ENCODE results near the gene KLF4. TPM values are rescaled to one million over a fixed set of nuclear protein-coding genes. Genes with fewer than 3 reads are reported as not detected.

Gene KLF4
- total RNA-seq, 1 donor from 2014 or later, result 4.4 TPM

DNA sequence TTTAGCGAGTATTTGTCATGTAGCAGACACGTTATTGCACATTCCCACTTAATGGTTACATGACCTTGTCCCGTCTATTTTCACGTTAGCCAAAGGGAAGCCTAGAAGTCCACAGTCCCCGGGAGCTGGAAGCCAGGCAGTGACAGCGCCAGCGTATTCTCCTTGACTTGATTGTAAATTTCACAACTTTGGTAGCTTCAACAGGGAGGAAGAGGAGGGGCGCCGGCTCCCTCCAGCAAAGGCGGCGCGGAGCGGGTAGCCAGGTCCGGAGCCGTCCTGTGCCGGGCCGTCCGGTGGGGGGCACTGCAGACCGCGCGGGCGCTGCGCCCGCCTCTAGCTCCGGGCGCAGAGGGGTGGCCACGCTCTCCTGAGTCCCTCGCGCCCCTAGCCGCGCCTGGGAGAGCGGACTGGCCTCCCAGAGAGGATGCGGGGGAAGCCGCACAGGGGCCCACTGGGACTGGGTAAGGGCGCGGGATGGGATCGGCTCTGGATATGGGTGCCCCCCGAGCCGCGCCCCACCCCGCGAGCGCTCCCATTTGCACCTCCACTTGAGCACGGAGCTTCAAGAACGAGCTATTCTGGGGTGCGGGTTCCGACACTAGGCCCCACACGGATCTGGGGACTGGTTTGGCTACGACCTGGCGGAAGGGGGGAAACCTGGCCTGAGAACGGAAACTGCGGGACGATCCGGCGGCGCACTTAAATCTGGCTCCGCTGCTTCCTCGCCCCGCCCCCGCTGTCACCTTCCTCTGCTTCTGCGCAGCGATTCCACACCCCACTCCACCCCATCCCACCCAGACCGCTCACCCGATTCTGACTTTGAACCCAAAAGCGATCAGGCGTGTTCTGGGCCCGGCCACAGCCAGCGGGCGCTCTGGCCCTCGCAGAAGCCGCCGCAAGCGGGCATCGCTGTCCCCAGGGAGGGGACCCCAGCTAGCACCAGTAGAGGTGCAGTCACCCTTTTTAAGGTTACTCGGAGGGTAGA, 23.8 kb downstream of the KLF4 start:
- Mint-ChIP-seq H3K9me3 (ENCODE audit: unreplicated experiment) (no peaks in the 10 kb centered on the region), H3K27me3 (ENCODE audit: low read depth, unreplicated experiment) (peaks cover 22% of the 10 kb centered on the region), H3K4me1 (ENCODE audit: low read depth, unreplicated experiment) (peaks cover 4% of the 10 kb centered on the region), H3K36me3 (ENCODE audit: low read depth, unreplicated experiment) (no peaks in the 10 kb centered on the region), H3K27ac (ENCODE audit: unreplicated experiment) (no peak overlapping the region), H3K4me3 (ENCODE audit: unreplicated experiment) (peak overlapping the region; percentile 80)
- Histone ChIP-seq H3K4me2 (ENCODE audit: low read length) (peak overlapping the region; percentile 98), H3K9ac (ENCODE audit: low read length) (peak overlapping the region; percentile 75), H2AFZ (ENCODE audit: low read depth, low read length) (peak overlapping the region; percentile 96), H3K36me3 (ENCODE audit: insufficient read depth, low read length) (no peaks in the 10 kb centered on the region), H3K4me3 (ENCODE audit: insufficient read depth, low read depth, low read length) (peak overlapping the region; percentile 63), H3K27ac (ENCODE audit: low read depth, low read length) (no peak overlapping the region), H3K79me2 (ENCODE audit: insufficient read depth, low read length) (no peaks in the 10 kb centered on the region), H4K20me1 (ENCODE audit: insufficient read depth, low read length) (no peaks in the 10 kb centered on the region), H3K9me3 (ENCODE audit: insufficient read depth, low read depth, low read length) (no peaks in the 10 kb centered on the region), H3K27me3 (ENCODE audit: insufficient read depth, low read length) (peaks cover 16% of the 10 kb centered on the region), H3K4me1 (ENCODE audit: insufficient read depth, low read length) (peaks cover 8% of the 10 kb centered on the region)
- TF ChIP-seq, protein P1, sequence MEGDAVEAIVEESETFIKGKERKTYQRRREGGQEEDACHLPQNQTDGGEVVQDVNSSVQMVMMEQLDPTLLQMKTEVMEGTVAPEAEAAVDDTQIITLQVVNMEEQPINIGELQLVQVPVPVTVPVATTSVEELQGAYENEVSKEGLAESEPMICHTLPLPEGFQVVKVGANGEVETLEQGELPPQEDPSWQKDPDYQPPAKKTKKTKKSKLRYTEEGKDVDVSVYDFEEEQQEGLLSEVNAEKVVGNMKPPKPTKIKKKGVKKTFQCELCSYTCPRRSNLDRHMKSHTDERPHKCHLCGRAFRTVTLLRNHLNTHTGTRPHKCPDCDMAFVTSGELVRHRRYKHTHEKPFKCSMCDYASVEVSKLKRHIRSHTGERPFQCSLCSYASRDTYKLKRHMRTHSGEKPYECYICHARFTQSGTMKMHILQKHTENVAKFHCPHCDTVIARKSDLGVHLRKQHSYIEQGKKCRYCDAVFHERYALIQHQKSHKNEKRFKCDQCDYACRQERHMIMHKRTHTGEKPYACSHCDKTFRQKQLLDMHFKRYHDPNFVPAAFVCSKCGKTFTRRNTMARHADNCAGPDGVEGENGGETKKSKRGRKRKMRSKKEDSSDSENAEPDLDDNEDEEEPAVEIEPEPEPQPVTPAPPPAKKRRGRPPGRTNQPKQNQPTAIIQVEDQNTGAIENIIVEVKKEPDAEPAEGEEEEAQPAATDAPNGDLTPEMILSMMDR (IDR thresholded peaks at IDR 0.05; ENCODE audit: insufficient read depth, low read depth, low read length), result peak; percentile 41
- peak; percentile 55 for TF ChIP-seq EZH2 (IDR thresholded peaks at IDR 0.05; ENCODE audit: insufficient read depth, low read length)
- DNase-seq (ENCODE audit: low read depth) (peak; percentile 14), FAIRE-seq (no peak)

DNA sequence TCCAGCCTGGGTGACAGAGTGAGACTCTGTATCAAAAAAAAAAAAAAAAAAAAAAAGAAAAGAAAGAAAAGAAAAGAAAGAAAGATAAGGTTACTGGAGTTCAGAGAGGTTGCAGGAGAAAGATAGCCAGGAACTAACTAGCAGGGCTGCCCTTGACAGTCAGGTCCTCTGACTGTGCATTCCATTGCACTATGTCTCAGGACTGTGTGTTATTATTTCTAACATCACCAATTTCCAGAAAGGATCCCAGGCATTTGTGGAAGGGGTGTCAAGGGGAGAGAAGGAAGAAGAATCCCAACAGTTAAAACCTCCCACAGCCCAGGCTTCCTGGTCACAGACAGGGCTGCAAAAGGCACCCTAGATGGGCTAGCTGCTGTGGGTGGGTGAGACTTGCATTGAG, 25.1 kb downstream of the KLF4 start:
- no peak for DNase-seq (ENCODE audit: low read depth)
- H3K79me2 ChIP-seq (ENCODE audit: insufficient read depth, low read length), result no peaks in the 10 kb centered on the region
- Mint-ChIP-seq H3K27me3 (ENCODE audit: low read depth, unreplicated experiment) (peaks cover 22% of the 10 kb centered on the region), H3K4me1 (ENCODE audit: low read depth, unreplicated experiment) (peaks cover 4% of the 10 kb centered on the region), H3K36me3 (ENCODE audit: low read depth, unreplicated experiment) (no peaks in the 10 kb centered on the region), H3K9me3 (ENCODE audit: unreplicated experiment) (no peaks in the 10 kb centered on the region), H3K27ac (ENCODE audit: unreplicated experiment) (no peak overlapping the region), H3K4me3 (ENCODE audit: unreplicated experiment) (peak overlapping the region; percentile 62)
- H3K4me3 ChIP-seq (ENCODE audit: insufficient read depth, low read depth, low read length), result no peak overlapping the region
- TF ChIP-seq, protein P1 (IDR thresholded peaks at IDR 0.05; ENCODE audit: insufficient read depth, low read depth, low read length), result no peak
- TF ChIP-seq EZH2 (IDR thresholded peaks at IDR 0.05; ENCODE audit: insufficient read depth, low read length), result no peak
- no peaks in the 10 kb centered on the region for H3K9me3 ChIP-seq (ENCODE audit: insufficient read depth, low read depth, low read length)
- peaks cover 12% of the 10 kb centered on the region for H3K27me3 ChIP-seq (ENCODE audit: insufficient read depth, low read length)
- H3K9ac ChIP-seq (ENCODE audit: low read length), result no peak overlapping the region
- FAIRE-seq, result no peak
- no peak overlapping the region for H3K4me2 ChIP-seq (ENCODE audit: low read length)
- H2AFZ ChIP-seq (ENCODE audit: low read depth, low read length), result no peak overlapping the region
- H4K20me1 ChIP-seq (ENCODE audit: insufficient read depth, low read length), result no peaks in the 10 kb centered on the region
- H3K4me1 ChIP-seq (ENCODE audit: insufficient read depth, low read length), result peaks cover 8% of the 10 kb centered on the region
- H3K36me3 ChIP-seq (ENCODE audit: insufficient read depth, low read length), result no peaks in the 10 kb centered on the region
- no peak overlapping the region for H3K27ac ChIP-seq (ENCODE audit: low read depth, low read length)

DNA sequence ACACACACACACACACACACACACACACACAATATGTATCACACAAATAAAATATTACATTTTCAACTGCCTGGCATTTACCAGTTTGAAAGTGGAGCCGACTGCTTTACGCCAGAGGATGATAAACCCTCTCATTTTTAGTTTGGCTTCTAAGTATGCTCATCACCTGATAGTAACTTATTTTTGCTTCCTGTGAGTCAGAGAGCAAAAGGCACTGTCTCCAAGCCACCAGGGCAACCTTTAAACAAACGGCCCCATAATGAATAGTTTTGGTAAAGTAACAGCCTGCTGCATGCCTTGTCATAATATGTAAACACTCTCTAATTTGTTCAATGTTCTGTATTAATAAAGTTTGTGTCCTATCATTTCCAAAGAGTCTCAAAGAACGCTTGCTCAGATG, 26.9 kb downstream of the KLF4 start:
- TF ChIP-seq EZH2 (IDR thresholded peaks at IDR 0.05; ENCODE audit: insufficient read depth, low read length), result no peak
- TF ChIP-seq, protein P1 (IDR thresholded peaks at IDR 0.05; ENCODE audit: insufficient read depth, low read depth, low read length), result no peak
- Histone ChIP-seq H3K27me3 (ENCODE audit: insufficient read depth, low read length) (peaks cover 12% of the 10 kb centered on the region), H3K9me3 (ENCODE audit: insufficient read depth, low read depth, low read length) (no peaks in the 10 kb centered on the region), H3K27ac (ENCODE audit: low read depth, low read length) (no peak overlapping the region), H3K4me1 (ENCODE audit: insufficient read depth, low read length) (peaks cover 8% of the 10 kb centered on the region), H3K9ac (ENCODE audit: low read length) (no peak overlapping the region), H3K4me2 (ENCODE audit: low read length) (no peak overlapping the region), H3K36me3 (ENCODE audit: insufficient read depth, low read length) (no peaks in the 10 kb centered on the region), H2AFZ (ENCODE audit: low read depth, low read length) (no peak overlapping the region), H4K20me1 (ENCODE audit: insufficient read depth, low read length) (no peaks in the 10 kb centered on the region), H3K79me2 (ENCODE audit: insufficient read depth, low read length) (no peaks in the 10 kb centered on the region), H3K4me3 (ENCODE audit: insufficient read depth, low read depth, low read length) (no peak overlapping the region)
- DNase-seq (ENCODE audit: low read depth) (peak; percentile 7), FAIRE-seq (no peak)
- no peaks in the 10 kb centered on the region for H3K36me3 Mint-ChIP-seq (ENCODE audit: low read depth, unreplicated experiment)
- H3K27ac Mint-ChIP-seq (ENCODE audit: unreplicated experiment), result no peak overlapping the region
- no peaks in the 10 kb centered on the region for H3K9me3 Mint-ChIP-seq (ENCODE audit: unreplicated experiment)
- peaks cover 4% of the 10 kb centered on the region for H3K4me1 Mint-ChIP-seq (ENCODE audit: low read depth, unreplicated experiment)
- no peak overlapping the region for H3K4me3 Mint-ChIP-seq (ENCODE audit: unreplicated experiment)
- peaks cover 20% of the 10 kb centered on the region for H3K27me3 Mint-ChIP-seq (ENCODE audit: low read depth, unreplicated experiment)

Data from astrocyte (in vitro differentiated cells and primary cell).